PFSK-1 (cell line): Measurements from ENCODE around the gene GMCL1.

Experiments
- FOXP2 ChIP-seq: optimal IDR thresholded peaks from 2 replicates; pipeline ENCODE3; 2011; ENCODE audit warnings: borderline replicate concordance, control low read depth, inconsistent platforms; ENCODE audit not compliant: insufficient read depth; ENCODE audit errors: extremely low read length, extremely low read depth
- POLR2AphosphoS5 ChIP-seq: IDR thresholded peaks from 2 replicates; pipeline ENCODE4 v1.6.1; 2012; ENCODE audit warnings: low read depth, mild to moderate bottlenecking, control low read depth, low read length, moderate library complexity
- REST ChIP-seq, 2 experiments: IDR thresholded peaks; 2 replicates each; pipeline versions ENCODE4 v1.6.1 to v1.8.0; 2011 to 2012; ENCODE audit warnings: low read depth in 2 of 2, low read length in 2 of 2, control low read depth in 1 of 2, inconsistent platforms in 1 of 2, mild to moderate bottlenecking in 1 of 2, moderate library complexity in 1 of 2; ENCODE audit not compliant: insufficient read depth in 1 of 2
- SIN3A ChIP-seq: IDR thresholded peaks from 2 replicates; pipeline ENCODE4 v1.6.1; 2012; ENCODE audit warnings: mild to moderate bottlenecking, low read length, moderate library complexity, borderline replicate concordance; ENCODE audit not compliant: insufficient read depth
- TAF1 ChIP-seq: IDR thresholded peaks from 2 replicates; pipeline ENCODE4 v1.6.1; 2012; ENCODE audit warnings: low read length, control low read depth, borderline replicate concordance; ENCODE audit not compliant: insufficient read depth

GRCh38 chr2:69863298-69863697 is 33.8 kb downstream of the GMCL1 start:
- TF ChIP-seq FOXP2: no peak
- TF ChIP-seq POLR2AphosphoS5: no peak
- TF ChIP-seq TAF1: no peak
- no peak for TF ChIP-seq REST (IDR thresholded peaks at IDR 0.05; ENCODE audit: insufficient read depth in 1 of 2, low read depth in 2 of 2, low read length in 2 of 2)
- no peak for TF ChIP-seq SIN3A
